Measurements from ENCODE around the gene ZNF367.
"Not testable (repeated sequence)": the region's sequence is repeated elsewhere in the genome, so short reads cannot be mapped to it uniquely, and the experiment has no call there.

The ZNF367 gene

GRCh38 chr9:96363175-96363967, 54.8 kb downstream of the ZNF367 start:
- no peak for DNase-seq
- H3K4me1 ChIP-seq (ENCODE audit: control insufficient read depth, insufficient read depth, low read length, poor library complexity, severe bottlenecking), result no peaks in the 10 kb centered on the region
- H3K36me3 ChIP-seq (ENCODE audit: control insufficient read depth, insufficient read depth, low read length), result peaks cover 14% of the 10 kb centered on the region
- no peak overlapping the region for H3K27ac ChIP-seq (ENCODE audit: insufficient read depth, low read length, poor library complexity, severe bottlenecking)
- no peaks in the 10 kb centered on the region for H3K27me3 ChIP-seq (replicated peaks; ENCODE audit: control insufficient read depth, insufficient read depth, low read length, poor library complexity, severe bottlenecking)
- no peak overlapping the region for H3K4me3 ChIP-seq (ENCODE audit: insufficient read depth, low read depth, low read length, poor library complexity, severe bottlenecking)
- no peaks in the 10 kb centered on the region for H3K9me3 ChIP-seq (ENCODE audit: control insufficient read depth, low read length)

GRCh38 chr9:96362119-96362518, 56.1 kb downstream of the ZNF367 start:
- H3K9me3 ChIP-seq (ENCODE audit: control insufficient read depth, low read length); H3K27ac ChIP-seq (ENCODE audit: insufficient read depth, low read length, poor library complexity, severe bottlenecking); H3K27me3 ChIP-seq (replicated peaks; ENCODE audit: control insufficient read depth, insufficient read depth, low read length, poor library complexity, severe bottlenecking); H3K4me1 ChIP-seq (ENCODE audit: control insufficient read depth, insufficient read depth, low read length, poor library complexity, severe bottlenecking); H3K4me3 ChIP-seq (ENCODE audit: insufficient read depth, low read depth, low read length, poor library complexity, severe bottlenecking); DNase-seq: not testable (repeated sequence)
- peaks cover 14% of the 10 kb centered on the region for H3K36me3 ChIP-seq (ENCODE audit: control insufficient read depth, insufficient read depth, low read length)

- no peaks in the 10 kb centered on the region for H3K9me3 ChIP-seq (ENCODE audit: control insufficient read depth, low read length)
- H3K4me1 ChIP-seq (ENCODE audit: control insufficient read depth, insufficient read depth, low read length, poor library complexity, severe bottlenecking), result no peaks in the 10 kb centered on the region
- no peak overlapping the region for H3K4me3 ChIP-seq (ENCODE audit: insufficient read depth, low read depth, low read length, poor library complexity, severe bottlenecking)
- peaks cover 14% of the 10 kb centered on the region for H3K36me3 ChIP-seq (ENCODE audit: control insufficient read depth, insufficient read depth, low read length)
- no peaks in the 10 kb centered on the region for H3K27me3 ChIP-seq (replicated peaks; ENCODE audit: control insufficient read depth, insufficient read depth, low read length, poor library complexity, severe bottlenecking)
- no peak for DNase-seq
- no peak overlapping the region for H3K27ac ChIP-seq (ENCODE audit: insufficient read depth, low read length, poor library complexity, severe bottlenecking)
Observed at GRCh38 chr9:96361668-96362067, 56.5 kb downstream of the ZNF367 start.

GRCh38 chr9:96360976-96361375, 57.2 kb downstream of the ZNF367 start:
- Histone ChIP-seq H3K27ac (ENCODE audit: insufficient read depth, low read length, poor library complexity, severe bottlenecking) (no peak overlapping the region), H3K9me3 (ENCODE audit: control insufficient read depth, low read length) (no peaks in the 10 kb centered on the region), H3K4me1 (ENCODE audit: control insufficient read depth, insufficient read depth, low read length, poor library complexity, severe bottlenecking) (no peaks in the 10 kb centered on the region), H3K4me3 (ENCODE audit: insufficient read depth, low read depth, low read length, poor library complexity, severe bottlenecking) (no peak overlapping the region), H3K36me3 (ENCODE audit: control insufficient read depth, insufficient read depth, low read length) (peaks cover 14% of the 10 kb centered on the region), H3K27me3 (replicated peaks; ENCODE audit: control insufficient read depth, insufficient read depth, low read length, poor library complexity, severe bottlenecking) (no peaks in the 10 kb centered on the region)
- no peak for DNase-seq

GRCh38 chr9:96360523-96360922, 57.6 kb downstream of the ZNF367 start:
- H3K27me3 ChIP-seq (replicated peaks; ENCODE audit: control insufficient read depth, insufficient read depth, low read length, poor library complexity, severe bottlenecking); H3K4me1 ChIP-seq (ENCODE audit: control insufficient read depth, insufficient read depth, low read length, poor library complexity, severe bottlenecking); H3K27ac ChIP-seq (ENCODE audit: insufficient read depth, low read length, poor library complexity, severe bottlenecking); DNase-seq; H3K4me3 ChIP-seq (ENCODE audit: insufficient read depth, low read depth, low read length, poor library complexity, severe bottlenecking); H3K9me3 ChIP-seq (ENCODE audit: control insufficient read depth, low read length): not testable (repeated sequence)
- peaks cover 14% of the 10 kb centered on the region for H3K36me3 ChIP-seq (ENCODE audit: control insufficient read depth, insufficient read depth, low read length)

- Histone ChIP-seq H3K4me3 (ENCODE audit: insufficient read depth, low read depth, low read length, poor library complexity, severe bottlenecking) (no peak overlapping the region), H3K36me3 (ENCODE audit: control insufficient read depth, insufficient read depth, low read length) (no peaks in the 10 kb centered on the region), H3K27ac (ENCODE audit: insufficient read depth, low read length, poor library complexity, severe bottlenecking) (no peak overlapping the region), H3K27me3 (replicated peaks; ENCODE audit: control insufficient read depth, insufficient read depth, low read length, poor library complexity, severe bottlenecking) (no peaks in the 10 kb centered on the region), H3K4me1 (ENCODE audit: control insufficient read depth, insufficient read depth, low read length, poor library complexity, severe bottlenecking) (no peaks in the 10 kb centered on the region), H3K9me3 (ENCODE audit: control insufficient read depth, low read length) (no peaks in the 10 kb centered on the region)
- DNase-seq, result no peak
Observed at GRCh38 chr9:96350866-96351265, 67.3 kb downstream of the ZNF367 start.

DNA sequence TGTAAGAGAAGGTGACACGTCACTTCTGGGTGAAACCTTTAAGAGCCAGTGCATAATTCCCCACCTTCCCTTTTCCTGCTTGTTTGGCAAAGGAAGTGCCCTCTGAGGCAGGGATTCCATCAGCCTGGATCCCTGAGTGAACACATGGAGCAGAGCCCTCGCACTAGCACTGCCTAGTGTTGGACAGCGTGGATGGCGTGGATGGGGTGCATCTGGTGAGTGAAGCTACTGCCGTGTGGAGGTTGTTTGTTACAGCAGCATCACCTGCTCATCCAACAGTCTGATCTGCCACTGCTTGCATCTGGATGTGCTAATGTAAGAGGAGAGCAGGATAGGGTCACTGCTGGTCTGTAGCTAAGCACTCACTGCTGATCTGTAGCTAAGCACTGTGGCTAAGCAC, 69.9 kb downstream of the ZNF367 start:
- Histone ChIP-seq H3K4me1 (ENCODE audit: control insufficient read depth, insufficient read depth, low read length, poor library complexity, severe bottlenecking) (no peaks in the 10 kb centered on the region), H3K4me3 (ENCODE audit: insufficient read depth, low read depth, low read length, poor library complexity, severe bottlenecking) (no peak overlapping the region), H3K27ac (ENCODE audit: insufficient read depth, low read length, poor library complexity, severe bottlenecking) (no peak overlapping the region), H3K36me3 (ENCODE audit: control insufficient read depth, insufficient read depth, low read length) (no peaks in the 10 kb centered on the region), H3K27me3 (replicated peaks; ENCODE audit: control insufficient read depth, insufficient read depth, low read length, poor library complexity, severe bottlenecking) (no peaks in the 10 kb centered on the region), H3K9me3 (ENCODE audit: control insufficient read depth, low read length) (no peaks in the 10 kb centered on the region)
- no peak for DNase-seq

- H3K27me3 ChIP-seq (replicated peaks; ENCODE audit: control insufficient read depth, insufficient read depth, low read length, poor library complexity, severe bottlenecking), result no peaks in the 10 kb centered on the region
- no peak overlapping the region for H3K27ac ChIP-seq (ENCODE audit: insufficient read depth, low read length, poor library complexity, severe bottlenecking)
- no peaks in the 10 kb centered on the region for H3K36me3 ChIP-seq (ENCODE audit: control insufficient read depth, insufficient read depth, low read length)
- H3K4me3 ChIP-seq (ENCODE audit: insufficient read depth, low read depth, low read length, poor library complexity, severe bottlenecking), result no peak overlapping the region
- no peaks in the 10 kb centered on the region for H3K4me1 ChIP-seq (ENCODE audit: control insufficient read depth, insufficient read depth, low read length, poor library complexity, severe bottlenecking)
- H3K9me3 ChIP-seq (ENCODE audit: control insufficient read depth, low read length), result no peaks in the 10 kb centered on the region
- DNase-seq, result no peak
Observed at GRCh38 chr9:96345551-96345950, 72.6 kb downstream of the ZNF367 start.

- no peak for DNase-seq
- no peaks in the 10 kb centered on the region for H3K36me3 ChIP-seq (ENCODE audit: control insufficient read depth, insufficient read depth, low read length)
- H3K27ac ChIP-seq (ENCODE audit: insufficient read depth, low read length, poor library complexity, severe bottlenecking), result no peak overlapping the region
Observed at GRCh38 chr9:96344458-96345180, 73.6 kb downstream of the ZNF367 start.

More at GRCh38 chr9:96344458-96345180, 73.6 kb downstream of the ZNF367 start:
- Histone ChIP-seq H3K9me3 (ENCODE audit: control insufficient read depth, low read length) (no peaks in the 10 kb centered on the region), H3K4me3 (ENCODE audit: insufficient read depth, low read depth, low read length, poor library complexity, severe bottlenecking) (no peak overlapping the region), H3K4me1 (ENCODE audit: control insufficient read depth, insufficient read depth, low read length, poor library complexity, severe bottlenecking) (no peaks in the 10 kb centered on the region), H3K27me3 (replicated peaks; ENCODE audit: control insufficient read depth, insufficient read depth, low read length, poor library complexity, severe bottlenecking) (no peaks in the 10 kb centered on the region)
